IMR-90 (cell line): ENCODE data around the gene DEFB131B. TPM values are rescaled to one million over a fixed set of nuclear protein-coding genes. Genes with fewer than 3 reads are reported as not detected.
A peak's percentile ranks its signal among the peaks of the same experiment; 100 is the strongest.

Experiments
- ATAC-seq: fragments of 200-7000 bp; cut with Tn5 transposase; 2 replicates; pipeline ENCODE4 v1.9.1; 2020; ENCODE audit warnings: low read depth, mild to moderate bottlenecking, moderate library complexity
- BruUV-seq: library from RNA; stranded (reverse); fragments of 400-500 nt; replicated peaks from 2 replicates; lab custom pipeline; 2021; lab: Mats Ljungman, UMichigan
- CTCF ChIA-PET: fragments of 300-600 bp; formaldehyde crosslinking; extraction: SDS; loops from one replicate; lab custom pipeline; 2021; ENCODE audit warnings: antibody characterized with exemption; lab: Yijun Ruan, JAX
- POLR2A ChIA-PET: fragments of 300-600 bp; sonication (Branson Sonifier 250); formaldehyde crosslinking; loops from one replicate; lab custom pipeline; 2022; ENCODE audit warnings: antibody characterized with exemption; ENCODE audit not compliant: unreplicated experiment; lab: Charles Lee
- DNase-seq: peaks from one replicate; pipeline ENCODE4 v3.0.0; 2013
- H2AFZ ChIP-seq: replicated peaks from 2 replicates; pipeline ENCODE3; 2013; ENCODE audit warnings: low read length, mild to moderate bottlenecking; ENCODE audit not compliant: poor library complexity
- H2AK5ac ChIP-seq: 2 replicates; pipeline ENCODE4 v1.6.1; 2013; ENCODE audit warnings: low read depth, low read length, inconsistent platforms
- H2AK9ac ChIP-seq: replicated peaks from 2 replicates; pipeline ENCODE3; 2013; ENCODE audit warnings: mild to moderate bottlenecking, low read depth, low read length, moderate library complexity; ENCODE audit not compliant: poor library complexity
- H2BK120ac ChIP-seq: 2 replicates; pipeline ENCODE4 v1.6.1; 2013; ENCODE audit warnings: low read depth, low read length, inconsistent platforms
- H2BK15ac ChIP-seq: 3 replicates; pipeline ENCODE4 v1.6.1; 2013; ENCODE audit warnings: low read depth, low read length, inconsistent platforms
- H2BK20ac ChIP-seq: 2 replicates; pipeline ENCODE4 v1.6.1; 2013; ENCODE audit warnings: low read depth, mild to moderate bottlenecking, inconsistent platforms, low read length, moderate library complexity
- H2BK5ac ChIP-seq: 2 replicates; pipeline ENCODE4 v1.6.1; 2013; ENCODE audit warnings: mild to moderate bottlenecking, low read depth, low read length, inconsistent platforms; ENCODE audit not compliant: poor library complexity, severe bottlenecking
- H3K14ac ChIP-seq: replicated peaks from 2 replicates; pipeline ENCODE4 v1.6.1; 2013; ENCODE audit warnings: low read depth, low read length, inconsistent platforms
- H3K18ac ChIP-seq: 2 replicates; pipeline ENCODE4 v1.6.1; 2013; ENCODE audit warnings: low read depth, low read length, control low read depth
- H3K23ac ChIP-seq: 2 replicates; pipeline ENCODE4 v1.6.1; 2013; ENCODE audit warnings: low read depth, low read length, inconsistent platforms
- H3K27ac ChIP-seq: 2 replicates; pipeline ENCODE4 v1.5.1; 2013; ENCODE audit warnings: mild to moderate bottlenecking, control low read depth, low read length; ENCODE audit not compliant: insufficient read depth
- H3K27me3 ChIP-seq: 2 replicates; pipeline ENCODE4 v1.6.1; 2013; ENCODE audit warnings: low read length; ENCODE audit not compliant: control insufficient read depth, insufficient read depth
- H3K36me3 ChIP-seq: 2 replicates; pipeline ENCODE4 v1.6.1; 2013; ENCODE audit warnings: low read length, mixed read lengths; ENCODE audit not compliant: control insufficient read depth, insufficient read depth
- H3K4ac ChIP-seq: 2 replicates; pipeline ENCODE4 v1.6.1; 2013; ENCODE audit warnings: low read depth, low read length, inconsistent platforms
- H3K4me1 ChIP-seq: 2 replicates; pipeline ENCODE4 v1.6.1; 2013; ENCODE audit warnings: low read length, mixed read lengths; ENCODE audit not compliant: control insufficient read depth, insufficient read depth
- H3K4me2 ChIP-seq: 2 replicates; pipeline ENCODE4 v1.6.1; 2013; ENCODE audit warnings: low read depth, mild to moderate bottlenecking, control low read depth, low read length, moderate library complexity
- H3K4me3 ChIP-seq: 2 replicates; pipeline ENCODE4 v1.5.1; 2013; ENCODE audit warnings: low read depth, mild to moderate bottlenecking, control low read depth, low read length, moderate library complexity; ENCODE audit not compliant: insufficient read depth
- H3K56ac ChIP-seq: 2 replicates; pipeline ENCODE4 v1.6.1; 2013; ENCODE audit warnings: low read length, inconsistent platforms; ENCODE audit not compliant: insufficient read depth; ENCODE audit errors: extremely low read depth
- H3K79me1 ChIP-seq, 2 experiments: 2 replicates each; pipeline ENCODE4 v1.6.1; 2013; ENCODE audit warnings: low read length in 2 of 2, inconsistent platforms in 1 of 2, low read depth in 1 of 2
- H3K9ac ChIP-seq: 2 replicates; pipeline ENCODE4 v1.6.1; 2013; ENCODE audit warnings: low read depth, low read length, control low read depth
- H3K9me1 ChIP-seq: 2 replicates; pipeline ENCODE4 v1.6.1; 2013; ENCODE audit warnings: low read length, inconsistent platforms; ENCODE audit not compliant: insufficient read depth
- H3K9me3 ChIP-seq: 2 replicates; pipeline ENCODE4 v1.6.1; 2013; ENCODE audit warnings: low read length; ENCODE audit not compliant: control insufficient read depth, insufficient read depth
- H4K20me1 ChIP-seq: 2 replicates; pipeline ENCODE4 v1.6.1; 2013; ENCODE audit warnings: low read length, inconsistent platforms; ENCODE audit not compliant: insufficient read depth
- H4K5ac ChIP-seq: 2 replicates; pipeline ENCODE4 v1.6.1; 2013; ENCODE audit warnings: mild to moderate bottlenecking, low read depth, low read length, control low read depth
- H4K8ac ChIP-seq, 2 experiments: 2 replicates each; pipeline ENCODE4 v1.6.1; 2013; ENCODE audit warnings: low read depth in 2 of 2, low read length in 2 of 2, control low read depth in 1 of 2, inconsistent platforms in 1 of 2
- H4K91ac ChIP-seq: 2 replicates; pipeline ENCODE4 v1.6.1; 2013; ENCODE audit warnings: low read depth, low read length, inconsistent platforms; ENCODE audit not compliant: insufficient read depth
- CHD1 ChIP-seq: IDR thresholded peaks from 2 replicates; pipeline ENCODE4 v1.6.1; 2012; ENCODE audit warnings: low read depth, low read length, improper control_type of control experiment
- CTCF ChIP-seq: conservative IDR thresholded peaks from 2 replicates; pipeline ENCODE4 v1.5.1; 2012; ENCODE audit warnings: mild to moderate bottlenecking, low read depth, low read length, improper control_type of control experiment
- RFX5 ChIP-seq: IDR thresholded peaks from 2 replicates; pipeline ENCODE4 v1.8.0; 2012; ENCODE audit warnings: low read depth, mild to moderate bottlenecking, low read length, moderate library complexity
- WGBS, 2 experiments: methylation state at CpG; one replicate each; pipeline versions ENCODE4 v1.1.5 to v1.1.7; 2013; ENCODE audit warnings: missing lambda C conversion rate in 2 of 2; ENCODE audit not compliant: insufficient read length in 1 of 2; ENCODE audit errors: extremely low coverage in 2 of 2; 5-methylcytosine and 5-hydroxymethylcytosine counted together
- dilution Hi-C: fragments of 300-500 bp; cut with HindIII; formaldehyde crosslinking; loops from one replicate; pipeline ENCODE4 v1.14.3; 2018; ENCODE audit warnings: low sequenced_read_pairs; ENCODE audit not compliant: unreplicated experiment
- in situ Hi-C: fragments of 300-500 bp; cut with MboI; formaldehyde crosslinking; loops from 3 replicates; pipeline ENCODE4 v1.14.3; 2019; ENCODE audit warnings: low sequenced_read_pairs, inconsistent platforms, mixed read lengths
- intact Hi-C: fragments of 100-400 bp; cut with micrococcal nuclease; formaldehyde crosslinking; loops from 2 replicates; pipeline ENCODE4 v1.10.0; 2022
- polyA plus RNA-seq, 3 experiments: library from polyadenylated mRNA; depleted of rRNA; stranded (reverse); fragments of >200 nt; gene quantifications; 2 replicates each; pipeline ENCODE4 v1.2.3, GENCODE V29; 2012; ENCODE audit warnings: low replicate concordance in 1 of 3
- total RNA-seq: library from RNA; depleted of rRNA; stranded (reverse); fragments of >200 nt; gene quantifications from 2 replicates; pipeline ENCODE4 v1.2.3, GENCODE V29; 2012

Gene DEFB131B
- total and polyA plus RNA-seq, 2 of the 4 experiments (the other 2 are of a cell fraction) = not detected

- Histone ChIP-seq H3K79me1 (peaks cover 24 to 61% of the 10 kb centered on the region in 2 experiments), H3K18ac (no peak overlapping the region), H3K4me3 (peak overlapping the region; percentile 79), H4K5ac (peak overlapping the region; percentile 55; the same call in 1 of the 2 replicates), H3K4me2 (peak overlapping the region; percentile 88), H2AFZ (peak overlapping the region; percentile 98), H4K20me1 (peaks cover 21% of the 10 kb centered on the region; the same call in 1 of the 2 replicates), H4K91ac (peak overlapping the region; percentile 81; the same call in 1 of the 2 replicates), H4K8ac (peak overlapping the region; percentile 83 to 94; a peak in 3 of 4 replicates), H2AK5ac (peak overlapping the region; percentile 86; the same call in 1 of the 2 replicates), H2BK20ac (no peak overlapping the region), H2BK15ac (no peak overlapping the region), H3K4me1 (peaks cover 4% of the 10 kb centered on the region), H3K14ac (peak overlapping the region; percentile 93), H3K27me3 (no peaks in the 10 kb centered on the region), H3K9me1 (peaks cover 12% of the 10 kb centered on the region), H3K9ac (peak overlapping the region; percentile 92), H2BK5ac (peak overlapping the region; percentile 75), H3K27ac (peak overlapping the region; percentile 78), H3K4ac (peak overlapping the region; percentile 92), H3K36me3 (no peaks in the 10 kb centered on the region), H2BK120ac (0 out of 2 replicates have a peak overlapping the region, but pooled peaks have one; percentile 45), H3K56ac (peak overlapping the region; percentile 63; the same call in 1 of the 2 replicates), H3K23ac (peak overlapping the region; percentile 80), H3K9me3 (no peaks in the 10 kb centered on the region), H2AK9ac (peak overlapping the region; percentile 97)
- TF ChIP-seq RFX5 (no peak), CTCF (no peak), CHD1 (no peak)
- ATAC-seq (no peak), DNase-seq (no peak)
- no CpG with 5 or more reads among the region's 6 CpGs for WGBS, 2 experiments
- in situ Hi-C loops (loop anchor here (10.0 kb wide), 1 partner anchor 55 kb away; no protein-coding TSS in a partner anchor), dilution Hi-C loops (no loop called here), intact Hi-C loops (loop anchor here (1.0 kb wide), 1 partner anchor 17 kb away; no protein-coding TSS in a partner anchor)
- ChIA-PET POLR2A (interaction anchor here (0.6 kb wide), 1 partner anchor 904 kb away, joined by 3 read pairs; no protein-coding TSS in a partner anchor), CTCF (no interaction called here)
- BruUV-seq = no TSS peak
Measured at GRCh38 chr11:71929491-71929890, 51.2 kb downstream of the DEFB131B start.
